H9 (cell line): ENCODE results near the gene NXN. TPM values are rescaled to one million over a fixed set of nuclear protein-coding genes. Genes with fewer than 3 reads are reported as not detected.

Experiments
- DNase-seq: peaks from one replicate; pipeline ENCODE4 v3.0.0-alpha.2; 2017
- H2AFZ ChIP-seq: one replicate; pipeline ENCODE4 v1.6.1; 2013; ENCODE audit warnings: mild to moderate bottlenecking, low read length, control low read depth, moderate library complexity
- H2AK5ac ChIP-seq: 2 replicates; pipeline ENCODE4 v1.6.1; 2013; ENCODE audit warnings: low read length, control low read depth, mixed read lengths; ENCODE audit not compliant: insufficient read length
- H2BK120ac ChIP-seq: one replicate; pipeline ENCODE4 v1.6.1; 2013; ENCODE audit warnings: low read depth, mild to moderate bottlenecking, low read length, control low read depth, inconsistent platforms; ENCODE audit not compliant: poor library complexity, severe bottlenecking
- H2BK12ac ChIP-seq: 2 replicates; pipeline ENCODE4 v1.6.1; 2013; ENCODE audit warnings: low read length, control low read depth, mixed read lengths, low read depth; ENCODE audit not compliant: insufficient read length
- H2BK15ac ChIP-seq: 2 replicates; pipeline ENCODE4 v1.6.1; 2013; ENCODE audit warnings: low read depth, low read length, control low read depth
- H2BK20ac ChIP-seq: one replicate; pipeline ENCODE4 v1.6.1; 2013; ENCODE audit warnings: low read depth, mild to moderate bottlenecking, low read length, control low read depth, inconsistent platforms; ENCODE audit not compliant: poor library complexity, severe bottlenecking
- H2BK5ac ChIP-seq: 2 replicates; pipeline ENCODE4 v1.6.1; 2013; ENCODE audit warnings: low read length, control low read depth, mixed read lengths; ENCODE audit not compliant: insufficient read length
- H3K14ac ChIP-seq: 2 replicates; pipeline ENCODE4 v1.6.1; 2013; ENCODE audit warnings: low read length, control low read depth; ENCODE audit not compliant: insufficient read depth
- H3K18ac ChIP-seq: 2 replicates; pipeline ENCODE4 v1.6.1; 2013; ENCODE audit warnings: low read depth, mild to moderate bottlenecking, mixed read lengths, low read length, control low read depth; ENCODE audit not compliant: insufficient read length
- H3K23ac ChIP-seq: 2 replicates; pipeline ENCODE4 v1.6.1; 2013; ENCODE audit warnings: low read length, control low read depth, mixed read lengths, low read depth; ENCODE audit not compliant: insufficient read length
- H3K23me2 ChIP-seq: 2 replicates; pipeline ENCODE4 v1.6.1; 2013; ENCODE audit warnings: low read depth, mild to moderate bottlenecking, mixed read lengths, low read length, control low read depth; ENCODE audit not compliant: insufficient read length, poor library complexity, severe bottlenecking
- H3K27ac ChIP-seq: 2 replicates; pipeline ENCODE4 v1.5.1; 2013; ENCODE audit warnings: low read length, control low read depth, mixed read lengths, low read depth; ENCODE audit not compliant: insufficient read length
- H3K27me3 ChIP-seq: 2 replicates; pipeline ENCODE4 v1.6.1; 2013; ENCODE audit warnings: low read length, control low read depth, inconsistent platforms; ENCODE audit not compliant: insufficient read depth
- H3K4ac ChIP-seq: 2 replicates; pipeline ENCODE4 v1.6.1; 2013; ENCODE audit warnings: low read depth, mild to moderate bottlenecking, control low read depth, inconsistent platforms, low read length, moderate library complexity
- H3K4me1 ChIP-seq: 2 replicates; pipeline ENCODE4 v1.6.1; 2013; ENCODE audit warnings: low read length, control low read depth, inconsistent platforms; ENCODE audit not compliant: insufficient read depth
- H3K4me2 ChIP-seq: 2 replicates; pipeline ENCODE4 v1.6.1; 2013; ENCODE audit warnings: low read length, control low read depth, mixed read lengths; ENCODE audit not compliant: insufficient read length, insufficient read depth
- H3K56ac ChIP-seq: 2 replicates; pipeline ENCODE4 v1.6.1; 2013; ENCODE audit warnings: low read depth, mild to moderate bottlenecking, mixed read lengths, low read length, control low read depth; ENCODE audit not compliant: insufficient read length
- H3K79me1 ChIP-seq: 2 replicates; pipeline ENCODE4 v1.6.1; 2013; ENCODE audit warnings: low read depth, mild to moderate bottlenecking, moderate library complexity, low read length, control low read depth, inconsistent platforms; ENCODE audit not compliant: insufficient read depth, poor library complexity, severe bottlenecking
- H3K79me2 ChIP-seq: 2 replicates; pipeline ENCODE4 v1.6.1; 2013; ENCODE audit warnings: low read length, control low read depth, inconsistent platforms; ENCODE audit not compliant: insufficient read depth
- H3K9ac ChIP-seq: 2 replicates; pipeline ENCODE4 v1.6.1; 2013; ENCODE audit warnings: low read length, control low read depth, mixed read lengths; ENCODE audit not compliant: insufficient read length; ENCODE audit errors: extremely low read depth
- H3K9me3 ChIP-seq: one replicate; pipeline ENCODE4 v1.6.1; 2013; ENCODE audit warnings: low read depth, low read length, inconsistent platforms; ENCODE audit not compliant: control insufficient read depth
- H3T11ph ChIP-seq: one replicate; pipeline ENCODE4 v1.6.1; 2013; ENCODE audit warnings: mild to moderate bottlenecking, low read length, control low read depth, inconsistent platforms
- H4K20me1 ChIP-seq: one replicate; pipeline ENCODE4 v1.6.1; 2013; ENCODE audit not compliant: control insufficient read depth, insufficient read length, insufficient read depth
- H4K5ac ChIP-seq: 2 replicates; pipeline ENCODE4 v1.6.1; 2013; ENCODE audit warnings: low read depth, mild to moderate bottlenecking, mixed read lengths, low read length, control low read depth; ENCODE audit not compliant: insufficient read length
- H4K8ac ChIP-seq: replicated peaks from 2 replicates; pipeline ENCODE4 v1.6.1; 2013; ENCODE audit warnings: low read length, control low read depth, mixed read lengths, low read depth; ENCODE audit not compliant: insufficient read length
- H4K91ac ChIP-seq: 2 replicates; pipeline ENCODE4 v1.6.1; 2013; ENCODE audit warnings: low read depth, mild to moderate bottlenecking, moderate library complexity, mixed read lengths, low read length, control low read depth; ENCODE audit not compliant: insufficient read length
- H3K27ac Mint-ChIP-seq, 3 experiments: 2 replicates in 2 of 3; 3 replicates in 1 of 3; pipeline ENCODE4 v1.8.0; 2020 to 2021; ENCODE audit warnings: mixed read lengths in 3 of 3, mild to moderate bottlenecking in 1 of 3, moderate library complexity in 1 of 3
- H3K27me3 Mint-ChIP-seq: 2 replicates; pipeline ENCODE4 v1.8.0; 2021; ENCODE audit warnings: low read depth, mild to moderate bottlenecking, moderate library complexity, mixed read lengths
- H3K36me3 Mint-ChIP-seq, 3 experiments: 2 replicates in 2 of 3; 3 replicates in 1 of 3; pipeline ENCODE4 v1.8.0; 2020 to 2021; ENCODE audit warnings: low read depth in 3 of 3, mixed read lengths in 3 of 3; ENCODE audit not compliant: insufficient read depth in 1 of 3
- H3K4me1 Mint-ChIP-seq, 2 experiments: 2 replicates each; pipeline ENCODE4 v1.8.0; 2020; ENCODE audit warnings: mixed read lengths in 2 of 2
- H3K4me3 Mint-ChIP-seq, 2 experiments: 2 replicates in 1 of 2; 3 replicates in 1 of 2; pipeline ENCODE4 v1.8.0; 2020 to 2021; ENCODE audit warnings: mild to moderate bottlenecking in 2 of 2, mixed read lengths in 2 of 2, moderate library complexity in 1 of 2
- H3K9me3 Mint-ChIP-seq, 2 experiments: 2 replicates in 1 of 2; 3 replicates in 1 of 2; pipeline ENCODE4 v1.8.0; 2020; ENCODE audit warnings: mild to moderate bottlenecking in 2 of 2, mixed read lengths in 2 of 2, moderate library complexity in 1 of 2
- WGBS: extraction: QIAGEN DNeasy Blood & Tissue Kit; methylation state at CpG from one replicate; pipeline ENCODE4 v1.1.7; 2013; ENCODE audit warnings: missing lambda C conversion rate, low lambda C conversion rate, mixed read lengths; ENCODE audit not compliant: insufficient read length; ENCODE audit errors: extremely low coverage; 5-methylcytosine and 5-hydroxymethylcytosine counted together
- total RNA-seq: library from RNA; stranded (reverse); gene quantifications from 2 replicates; pipeline ENCODE4 v1.2.1, GENCODE V29; 2021
- TF ChIP-seq, protein P1 (sequence below): fragments of 200-600 bp; sonication (generic); conservative IDR thresholded peaks from 3 replicates; pipeline ENCODE4 v1.8.0; 2021; ENCODE audit warnings: antibody characterized with exemption, mild to moderate bottlenecking

Gene NXN
- total RNA-seq, 1 experiment from 2014 or later = 93.6 TPM

DNA sequence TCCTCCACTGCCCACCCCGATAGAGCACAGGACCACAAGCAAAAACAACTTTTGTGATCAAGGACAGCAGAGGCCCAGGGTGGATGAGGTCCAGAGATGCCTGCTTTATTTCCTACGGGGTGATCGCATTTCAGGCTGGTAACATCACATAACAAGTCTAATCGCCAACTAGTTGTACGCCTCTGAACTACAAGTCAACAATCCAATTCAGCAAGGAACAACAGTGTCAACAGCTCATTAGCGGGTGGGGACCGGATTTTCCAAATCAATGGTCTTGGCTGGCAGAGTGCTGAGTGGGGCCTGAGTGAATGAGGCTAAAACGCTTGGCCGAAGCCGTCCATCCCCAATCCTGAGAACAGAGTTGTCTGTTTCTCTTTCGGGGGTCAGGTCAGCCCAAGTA is 180.3 kb downstream of the NXN start:
- DNase-seq = no peak
- peaks cover 10 to 11% of the 10 kb centered on the region in 2 experiments for H3K4me1 Mint-ChIP-seq
- no peak overlapping the region for H3K18ac ChIP-seq
- no peak overlapping the region for H3K27ac ChIP-seq
- no peak overlapping the region for H3K23ac ChIP-seq
- no peak overlapping the region for H3K4ac ChIP-seq
- no peak overlapping the region for H2BK5ac ChIP-seq
- H2BK120ac ChIP-seq = no peak overlapping the region
- H2AK5ac ChIP-seq = no peak overlapping the region
- H3K27me3 ChIP-seq = no peaks in the 10 kb centered on the region
- H3K79me2 ChIP-seq = no peaks in the 10 kb centered on the region; the same call in 1 of the 2 replicates
- H3K9ac ChIP-seq = no peak overlapping the region
- WGBS = no CpG with 5 or more reads among the region's 11 CpGs
- H3K27ac Mint-ChIP-seq = peak overlapping the region in 2 of 3 experiments; percentile 53 to 91; a peak in 4 of 7 replicates
- H3K23me2 ChIP-seq = no peaks in the 10 kb centered on the region
- H2BK20ac ChIP-seq = no peak overlapping the region
- H3K56ac ChIP-seq = no peak overlapping the region
- no peak overlapping the region for H3K4me2 ChIP-seq
- H3K4me3 Mint-ChIP-seq = no peak overlapping the region
- no peak overlapping the region for H4K91ac ChIP-seq
- H2BK15ac ChIP-seq = no peak overlapping the region
- no peak overlapping the region for H3K14ac ChIP-seq
- no peaks in the 10 kb centered on the region for H3K9me3 Mint-ChIP-seq
- no peak overlapping the region for H2AFZ ChIP-seq
- TF ChIP-seq, protein P1, sequence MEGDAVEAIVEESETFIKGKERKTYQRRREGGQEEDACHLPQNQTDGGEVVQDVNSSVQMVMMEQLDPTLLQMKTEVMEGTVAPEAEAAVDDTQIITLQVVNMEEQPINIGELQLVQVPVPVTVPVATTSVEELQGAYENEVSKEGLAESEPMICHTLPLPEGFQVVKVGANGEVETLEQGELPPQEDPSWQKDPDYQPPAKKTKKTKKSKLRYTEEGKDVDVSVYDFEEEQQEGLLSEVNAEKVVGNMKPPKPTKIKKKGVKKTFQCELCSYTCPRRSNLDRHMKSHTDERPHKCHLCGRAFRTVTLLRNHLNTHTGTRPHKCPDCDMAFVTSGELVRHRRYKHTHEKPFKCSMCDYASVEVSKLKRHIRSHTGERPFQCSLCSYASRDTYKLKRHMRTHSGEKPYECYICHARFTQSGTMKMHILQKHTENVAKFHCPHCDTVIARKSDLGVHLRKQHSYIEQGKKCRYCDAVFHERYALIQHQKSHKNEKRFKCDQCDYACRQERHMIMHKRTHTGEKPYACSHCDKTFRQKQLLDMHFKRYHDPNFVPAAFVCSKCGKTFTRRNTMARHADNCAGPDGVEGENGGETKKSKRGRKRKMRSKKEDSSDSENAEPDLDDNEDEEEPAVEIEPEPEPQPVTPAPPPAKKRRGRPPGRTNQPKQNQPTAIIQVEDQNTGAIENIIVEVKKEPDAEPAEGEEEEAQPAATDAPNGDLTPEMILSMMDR = no peak
- H3T11ph ChIP-seq = no peak overlapping the region
- no peak overlapping the region for H4K5ac ChIP-seq
- H3K36me3 Mint-ChIP-seq = peaks cover 3 to 46% (median 38%) of the 10 kb centered on the region in 3 experiments; a peak in 6 of 7 replicates
- H3K79me1 ChIP-seq = no peaks in the 10 kb centered on the region
- no peak overlapping the region for H4K8ac ChIP-seq
- H4K20me1 ChIP-seq = no peaks in the 10 kb centered on the region
- no peaks in the 10 kb centered on the region for H3K27me3 Mint-ChIP-seq
- H2BK12ac ChIP-seq = no peak overlapping the region
- H3K9me3 ChIP-seq = no peaks in the 10 kb centered on the region
- H3K4me1 ChIP-seq = no peaks in the 10 kb centered on the region; the same call in 1 of the 2 replicates
